ENCODE measurements around the gene AKR7A2.

AKR7A2 gene

GRCh38 chr1:19322481-19322880 lies 10.5 kb upstream of the AKR7A2 start:
- no peak for ATAC-seq
- TF ChIP-seq ARNTL (CRISPR knock-in tag; IDR thresholded peaks at IDR 0.05; ENCODE audit: borderline replicate concordance, low read depth) (no peak), POU6F1 (CRISPR knock-in tag; IDR thresholded peaks at IDR 0.05; ENCODE audit: borderline replicate concordance, low read depth) (no peak), ZC3H10 (CRISPR knock-in tag; IDR thresholded peaks at IDR 0.05) (no peak), ESRRG (CRISPR knock-in tag; IDR thresholded peaks at IDR 0.05) (no peak), GLIS3 (CRISPR knock-in tag; IDR thresholded peaks at IDR 0.05) (no peak), TCF4 (CRISPR knock-in tag; IDR thresholded peaks at IDR 0.05; ENCODE audit: borderline replicate concordance) (no peak)

- ATAC-seq = no peak
- no peak for TF ChIP-seq CSDC2 (CRISPR knock-in tag; IDR thresholded peaks at IDR 0.05)
- TF ChIP-seq ZNF565 (CRISPR knock-in tag; conservative IDR thresholded peaks at IDR 0.05; ENCODE audit: low read depth) = no peak
- TF ChIP-seq RARB (CRISPR knock-in tag; IDR thresholded peaks at IDR 0.05) = no peak
- no peak for TF ChIP-seq PATZ1 (CRISPR knock-in tag; IDR thresholded peaks at IDR 0.05; ENCODE audit: borderline replicate concordance)
- no peak for TF ChIP-seq TSHZ2 (CRISPR knock-in tag; IDR thresholded peaks at IDR 0.05)
- no peak for TF ChIP-seq ZFP3 (CRISPR knock-in tag; IDR thresholded peaks at IDR 0.05)
- TF ChIP-seq CREB5 (CRISPR knock-in tag; IDR thresholded peaks at IDR 0.05; ENCODE audit: low read depth) = no peak
Measured at GRCh38 chr1:19321071-19321470, 9.1 kb upstream of the AKR7A2 start.

GRCh38 chr1:19319196-19319595 lies 7.3 kb upstream of the AKR7A2 start:
- no peak for ATAC-seq
- TF ChIP-seq ISL1 (CRISPR knock-in tag; IDR thresholded peaks at IDR 0.05) (no peak), SNAI2 (CRISPR knock-in tag; IDR thresholded peaks at IDR 0.05) (no peak), TOX (CRISPR knock-in tag; IDR thresholded peaks at IDR 0.05; ENCODE audit: borderline replicate concordance) (no peak), ZNF565 (CRISPR knock-in tag; conservative IDR thresholded peaks at IDR 0.05; ENCODE audit: low read depth) (no peak), ZFP3 (CRISPR knock-in tag; IDR thresholded peaks at IDR 0.05) (no peak), POU6F1 (CRISPR knock-in tag; IDR thresholded peaks at IDR 0.05; ENCODE audit: borderline replicate concordance, low read depth) (no peak), CSRNP3 (CRISPR knock-in tag; IDR thresholded peaks at IDR 0.05) (no peak), GLIS3 (CRISPR knock-in tag; IDR thresholded peaks at IDR 0.05) (no peak), CSDC2 (CRISPR knock-in tag; IDR thresholded peaks at IDR 0.05) (no peak), ZNF8 (CRISPR knock-in tag; IDR thresholded peaks at IDR 0.05) (no peak), ZFP30 (CRISPR knock-in tag; IDR thresholded peaks at IDR 0.05) (no peak), ZNF70 (CRISPR knock-in tag; IDR thresholded peaks at IDR 0.05) (no peak), ARNTL (CRISPR knock-in tag; IDR thresholded peaks at IDR 0.05; ENCODE audit: borderline replicate concordance, low read depth) (no peak)

Data from SK-N-SH treated with all-trans-retinoic acid at 6 μM for 48 hours (cell line).